ENCODE data around the gene ZSCAN5A. TPM values are rescaled to one million over a fixed set of nuclear protein-coding genes. Genes with fewer than 3 reads are reported as not detected.
A peak's percentile ranks its signal among the peaks of the same experiment; 100 is the strongest.
"Not testable (repeated sequence)": the region's sequence is repeated elsewhere in the genome, so short reads cannot be mapped to it uniquely, and the experiment has no call there.

ZSCAN5A gene
- total RNA-seq, result 10 to 100 TPM; 11.6 to 13.7 TPM

GRCh38 chr19:56314381-56315076 lies at the start of gene ZSCAN5A:
Gene ZSCAN5A (minus strand): TSS chr19:56314839. CDS start chr19:56225046, 89,793 bp downstream.
- Mint-ChIP-seq H3K4me1 (peaks cover 13% of the 10 kb centered on the region), H3K27ac (peak within 1 kb of the TSS; percentile 99), H3K4me3 (peak within 1 kb of the TSS; percentile 90), H3K27me3 (no peaks in the 10 kb centered on the region), H3K9me3 (peaks cover 3% of the 10 kb centered on the region), H3K36me3 (ENCODE audit: low read depth) (peaks cover 37% of the 10 kb centered on the region)
- ATAC-seq (replicated peaks), result peak; percentile 86

GRCh38 chr19:56360841-56361240 lies 46.2 kb upstream of the ZSCAN5A start:
- H3K4me1 Mint-ChIP-seq, result no peaks in the 10 kb centered on the region
- no peak overlapping the region for H3K4me3 Mint-ChIP-seq
- H3K9me3 Mint-ChIP-seq, result peaks cover 42% of the 10 kb centered on the region
- H3K36me3 Mint-ChIP-seq (ENCODE audit: low read depth), result no peaks in the 10 kb centered on the region
- H3K27ac Mint-ChIP-seq, result no peak overlapping the region
- H3K27me3 Mint-ChIP-seq, result no peaks in the 10 kb centered on the region
- no peak for ATAC-seq (replicated peaks)

- no peak for ATAC-seq (replicated peaks)
- Mint-ChIP-seq H3K27me3 (no peaks in the 10 kb centered on the region), H3K36me3 (ENCODE audit: low read depth) (no peaks in the 10 kb centered on the region), H3K4me1 (no peaks in the 10 kb centered on the region), H3K9me3 (peaks cover 23% of the 10 kb centered on the region), H3K27ac (no peak overlapping the region), H3K4me3 (no peak overlapping the region)
Observed at GRCh38 chr19:56356944-56357343, 42.3 kb upstream of the ZSCAN5A start.

GRCh38 chr19:56355517-56355916 lies 40.9 kb upstream of the ZSCAN5A start:
- no peaks in the 10 kb centered on the region for H3K4me1 Mint-ChIP-seq
- no peak for ATAC-seq (replicated peaks)

GRCh38 chr19:56351208-56351607 lies 36.6 kb upstream of the ZSCAN5A start:
- Mint-ChIP-seq H3K4me1 (no peaks in the 10 kb centered on the region), H3K9me3 (no peaks in the 10 kb centered on the region), H3K27me3 (no peaks in the 10 kb centered on the region), H3K4me3 (no peak overlapping the region), H3K36me3 (ENCODE audit: low read depth) (no peaks in the 10 kb centered on the region), H3K27ac (no peak overlapping the region)
- no peak for ATAC-seq (replicated peaks)

More at GRCh38 chr19:56355517-56355916, 40.9 kb upstream of the ZSCAN5A start:
- Mint-ChIP-seq H3K4me3 (no peak overlapping the region), H3K27me3 (no peaks in the 10 kb centered on the region), H3K36me3 (ENCODE audit: low read depth) (no peaks in the 10 kb centered on the region), H3K9me3 (peaks cover 20% of the 10 kb centered on the region), H3K27ac (no peak overlapping the region)

GRCh38 chr19:56350416-56351045 lies 35.9 kb upstream of the ZSCAN5A start:
- Mint-ChIP-seq H3K36me3 (ENCODE audit: low read depth) (no peaks in the 10 kb centered on the region), H3K9me3 (no peaks in the 10 kb centered on the region)

GRCh38 chr19:56348289-56348877 lies 33.7 kb upstream of the ZSCAN5A start:
- H3K9me3 Mint-ChIP-seq, result no peaks in the 10 kb centered on the region
- H3K36me3 Mint-ChIP-seq (ENCODE audit: low read depth), result no peaks in the 10 kb centered on the region
- no peaks in the 10 kb centered on the region for H3K27me3 Mint-ChIP-seq
- no peaks in the 10 kb centered on the region for H3K4me1 Mint-ChIP-seq
- H3K27ac Mint-ChIP-seq, result no peak overlapping the region
- no peak overlapping the region for H3K4me3 Mint-ChIP-seq
- ATAC-seq (replicated peaks), result no peak

More at GRCh38 chr19:56350416-56351045, 35.9 kb upstream of the ZSCAN5A start:
- Mint-ChIP-seq H3K4me1 (no peaks in the 10 kb centered on the region), H3K27ac (no peak overlapping the region), H3K4me3 (no peak overlapping the region), H3K27me3 (no peaks in the 10 kb centered on the region)
- ATAC-seq (replicated peaks), result no peak

- Mint-ChIP-seq H3K27me3 (peaks cover 9% of the 10 kb centered on the region), H3K27ac (no peak overlapping the region), H3K4me1 (no peaks in the 10 kb centered on the region), H3K9me3 (no peaks in the 10 kb centered on the region), H3K36me3 (ENCODE audit: low read depth) (no peaks in the 10 kb centered on the region), H3K4me3 (no peak overlapping the region)
- no peak for ATAC-seq (replicated peaks)
Observed at GRCh38 chr19:56347163-56347778, 32.6 kb upstream of the ZSCAN5A start.

- ATAC-seq (replicated peaks), result no peak
- H3K4me3 Mint-ChIP-seq, result no peak overlapping the region
Observed at GRCh38 chr19:56341948-56342347, 27.3 kb upstream of the ZSCAN5A start.

GRCh38 chr19:56339031-56339430 lies 24.4 kb upstream of the ZSCAN5A start:
- peaks cover 12% of the 10 kb centered on the region for H3K27me3 Mint-ChIP-seq
- H3K4me1 Mint-ChIP-seq; H3K27ac Mint-ChIP-seq; H3K36me3 Mint-ChIP-seq (ENCODE audit: low read depth); H3K9me3 Mint-ChIP-seq; H3K4me3 Mint-ChIP-seq; ATAC-seq (replicated peaks): not testable (repeated sequence)

More at GRCh38 chr19:56341948-56342347, 27.3 kb upstream of the ZSCAN5A start:
- Mint-ChIP-seq H3K4me1 (no peaks in the 10 kb centered on the region), H3K27ac (no peak overlapping the region), H3K27me3 (peaks cover 12% of the 10 kb centered on the region), H3K36me3 (ENCODE audit: low read depth) (no peaks in the 10 kb centered on the region), H3K9me3 (no peaks in the 10 kb centered on the region)

- not testable (repeated sequence) for H3K4me1 Mint-ChIP-seq; H3K36me3 Mint-ChIP-seq (ENCODE audit: low read depth); H3K9me3 Mint-ChIP-seq; H3K4me3 Mint-ChIP-seq; ATAC-seq (replicated peaks); H3K27ac Mint-ChIP-seq
- peaks cover 11% of the 10 kb centered on the region for H3K27me3 Mint-ChIP-seq
Observed at GRCh38 chr19:56337077-56337476, 22.4 kb upstream of the ZSCAN5A start.

- not testable (repeated sequence) for H3K4me3 Mint-ChIP-seq
Observed at GRCh38 chr19:56335371-56335770, 20.7 kb upstream of the ZSCAN5A start.

GRCh38 chr19:56333506-56333905 lies 18.9 kb upstream of the ZSCAN5A start:
- Mint-ChIP-seq H3K27me3 (peaks cover 12% of the 10 kb centered on the region), H3K36me3 (ENCODE audit: low read depth) (no peaks in the 10 kb centered on the region), H3K27ac (no peak overlapping the region), H3K4me1 (no peaks in the 10 kb centered on the region), H3K4me3 (no peak overlapping the region), H3K9me3 (no peaks in the 10 kb centered on the region)
- ATAC-seq (replicated peaks), result peak; percentile 60

More at GRCh38 chr19:56335371-56335770, 20.7 kb upstream of the ZSCAN5A start:
- H3K36me3 Mint-ChIP-seq (ENCODE audit: low read depth); H3K4me1 Mint-ChIP-seq; H3K9me3 Mint-ChIP-seq; ATAC-seq (replicated peaks); H3K27ac Mint-ChIP-seq: not testable (repeated sequence)
- peaks cover 12% of the 10 kb centered on the region for H3K27me3 Mint-ChIP-seq

- Mint-ChIP-seq H3K27me3 (peaks cover 9% of the 10 kb centered on the region), H3K9me3 (no peaks in the 10 kb centered on the region), H3K4me1 (no peaks in the 10 kb centered on the region), H3K27ac (no peak overlapping the region), H3K4me3 (no peak overlapping the region), H3K36me3 (ENCODE audit: low read depth) (no peaks in the 10 kb centered on the region)
- ATAC-seq (replicated peaks), result no peak
Observed at GRCh38 chr19:56332695-56333094, 18.1 kb upstream of the ZSCAN5A start.
